HFF-Myc (cell line): ENCODE measurements around the gene CTBP2.

Experiments
- DNase-seq: peaks from one replicate; pipeline ENCODE4 v3.0.0-alpha.2; 2011; ENCODE audit warnings: low read depth; ENCODE audit errors: extremely low read depth
- H3K4me3 ChIP-seq: replicated peaks from 2 replicates; pipeline ENCODE4 v1.5.1; 2011; ENCODE audit warnings: low read depth, mild to moderate bottlenecking, control low read depth, low read length
- CTCF ChIP-seq: IDR thresholded peaks from 2 replicates; pipeline ENCODE4 v1.5.1; 2012; ENCODE audit warnings: mild to moderate bottlenecking, low read depth, low read length, control low read depth; ENCODE audit errors: missing control alignments

Gene CTBP2

GRCh38 chr10:125193306-125193877 lies 33.0 kb upstream of the CTBP2 start:
- TF ChIP-seq CTCF: no peak
- no peak for DNase-seq
- H3K4me3 ChIP-seq: no peak overlapping the region

- H3K4me3 ChIP-seq: no peak overlapping the region
- DNase-seq: no peak
- no peak for TF ChIP-seq CTCF
These were observed 32.3 kb upstream of the CTBP2 start for GRCh38 chr10:125192620-125193019.

- DNase-seq: no peak
- no peak for TF ChIP-seq CTCF
- H3K4me3 ChIP-seq: no peak overlapping the region
These were observed 31.6 kb upstream of the CTBP2 start for GRCh38 chr10:125192005-125192404.

GRCh38 chr10:125190946-125191345 lies 30.6 kb upstream of the CTBP2 start:
- DNase-seq: no peak
- TF ChIP-seq CTCF: no peak
- no peak overlapping the region for H3K4me3 ChIP-seq

GRCh38 chr10:125190414-125190813 lies 30.1 kb upstream of the CTBP2 start:
- no peak for DNase-seq
- no peak overlapping the region for H3K4me3 ChIP-seq
- TF ChIP-seq CTCF: no peak

GRCh38 chr10:125189162-125189561 lies 28.8 kb upstream of the CTBP2 start:
- DNase-seq: no peak
- no peak for TF ChIP-seq CTCF

GRCh38 chr10:125187238-125188194 lies 27.2 kb upstream of the CTBP2 start:
- TF ChIP-seq CTCF: no peak
- DNase-seq: no peak
- no peak overlapping the region for H3K4me3 ChIP-seq

More at GRCh38 chr10:125189162-125189561, 28.8 kb upstream of the CTBP2 start:
- no peak overlapping the region for H3K4me3 ChIP-seq
